Measurements from ENCODE around the gene DUSP7. TPM values are rescaled to one million over a fixed set of nuclear protein-coding genes. Genes with fewer than 3 reads are reported as not detected.

Gene DUSP7
- total and polyA plus RNA-seq, 9 of the 15 experiments (the other 6 are each of a cell fraction or from before 2014, with no cell fraction given), result 0.45 to 15.8 (median 8.2) TPM

DNA sequence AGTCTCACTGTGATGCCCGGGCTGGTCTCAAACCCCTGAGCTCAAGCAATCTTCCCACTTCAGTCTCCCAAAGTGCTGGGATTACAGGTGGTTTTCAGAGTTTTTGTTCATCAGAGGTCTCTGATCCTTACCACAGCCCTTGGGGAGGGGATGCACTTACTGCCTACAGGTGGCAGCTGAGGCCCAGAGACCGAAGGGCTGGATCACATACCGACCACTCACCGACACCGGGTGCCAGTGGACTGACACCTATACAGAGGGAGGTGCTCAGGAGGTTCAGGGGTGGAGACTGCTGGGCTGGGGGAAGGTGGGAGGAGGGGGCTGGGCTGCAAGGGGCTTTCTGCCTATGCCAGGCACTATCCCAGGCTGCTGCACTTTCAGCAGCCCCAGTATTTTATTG, 19.5 kb downstream of the DUSP7 start:
- Histone ChIP-seq H3K36me3 (ENCODE audit: control insufficient read depth, insufficient read depth, low read length) (no peaks in the 10 kb centered on the region), H4K20me1 (replicated peaks; ENCODE audit: control insufficient read depth, insufficient read depth, low read length) (no peaks in the 10 kb centered on the region; the same call in 1 of the 2 replicates), H3K27ac (ENCODE audit: extremely low read depth, low read depth, low read length) (no peak overlapping the region), H3K79me2 (ENCODE audit: control insufficient read depth, insufficient read depth, low read length) (no peaks in the 10 kb centered on the region), H3K9ac (ENCODE audit: insufficient read depth in 1 of 2, low read depth in 2 of 2, low read length in 2 of 2) (no peak overlapping the region), H3K27me3 (ENCODE audit: control insufficient read depth in 2 of 2, insufficient read depth in 2 of 2, low read length in 2 of 2) (peaks cover 0 to 21% of the 10 kb centered on the region in 2 experiments; a peak in 2 of 5 replicates), H2AFZ (ENCODE audit: low read depth, low read length) (no peak overlapping the region), H3K9me1 (ENCODE audit: control insufficient read depth, insufficient read depth, low read length) (no peaks in the 10 kb centered on the region), H3K4me1 (replicated peaks in 1 of 2; ENCODE audit: control insufficient read depth in 2 of 2, insufficient read depth in 2 of 2, low read length in 2 of 2) (peaks cover 0 to 17% of the 10 kb centered on the region in 2 experiments; a peak in 2 of 5 replicates), H3K4me3 (no peak overlapping the region), H3K9me3 (replicated peaks; ENCODE audit: control insufficient read depth, insufficient read depth, low read depth, low read length) (no peaks in the 10 kb centered on the region), H3K4me2 (ENCODE audit: insufficient read depth, low read length) (no peak overlapping the region)
- DNase-seq (ENCODE audit: extremely low read depth in 1 of 4, low spot score in 3 of 4) (no peak), FAIRE-seq (no peak), ATAC-seq (peak; percentile 46)
- in situ Hi-C loops (cut with MboI) (no loop called here), intact Hi-C loops (cut with micrococcal nuclease) (no loop called here)
- ChIA-PET POLR2A (interaction anchor here (0.6 to 1.7 kb wide), 3 partner anchors 10 to 83 kb away, joined by 3 to 5 read pairs (median 4); no protein-coding TSS in a partner anchor), CTCF (ENCODE audit: low intra/inter-chr PET ratio) (no interaction called here)
- TF ChIP-seq ZBTB2 (IDR thresholded peaks at IDR 0.05) (no peak), RAD21 (CRISPR knock-in tag; conservative IDR thresholded peaks at IDR 0.05 in 1 of 2, IDR thresholded peaks at IDR 0.05 in 1 of 2) (0 out of 4 replicates have a peak, but pooled peaks of 1 of the 2 experiments have one; percentile 13)
- 4% methylated on average over 4 of the region's 5 CpGs for WGBS (ENCODE audit: insufficient coverage, low coverage, missing lambda C conversion rate)
- no TSS peak for BruUV-seq (replicated peaks)

DNA sequence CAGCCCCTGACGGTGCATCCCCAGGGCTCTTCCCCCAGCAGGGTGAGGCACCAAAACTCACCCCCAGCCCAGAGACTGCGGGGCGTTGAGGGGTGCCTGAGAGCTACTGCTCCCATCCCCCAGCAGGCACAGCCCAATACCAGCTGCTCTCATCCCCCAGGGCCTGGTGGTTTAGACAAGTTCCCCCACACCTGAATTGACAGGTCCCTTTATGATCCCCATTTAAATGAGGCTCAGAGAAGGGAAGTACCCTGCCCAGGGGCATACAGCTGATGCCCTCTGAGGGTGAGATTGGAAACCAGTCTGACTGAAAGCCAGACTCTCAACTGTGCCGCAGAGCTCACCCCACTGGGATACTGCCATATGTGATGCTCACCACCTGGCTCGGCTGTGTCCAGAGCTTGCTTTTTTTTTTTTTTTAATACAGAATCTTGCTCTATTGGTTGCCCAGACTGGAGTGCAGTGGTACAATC, 20.1 kb downstream of the DUSP7 start:
- Histone ChIP-seq H3K36me3 (ENCODE audit: control insufficient read depth, insufficient read depth, low read length) (no peaks in the 10 kb centered on the region), H3K79me2 (ENCODE audit: control insufficient read depth, insufficient read depth, low read length) (no peaks in the 10 kb centered on the region), H3K9ac (ENCODE audit: insufficient read depth in 1 of 2, low read depth in 2 of 2, low read length in 2 of 2) (no peak overlapping the region), H2AFZ (ENCODE audit: low read depth, low read length) (no peak overlapping the region), H3K4me3 (no peak overlapping the region), H3K4me1 (replicated peaks in 1 of 2; ENCODE audit: control insufficient read depth in 2 of 2, insufficient read depth in 2 of 2, low read length in 2 of 2) (peaks cover 0 to 18% of the 10 kb centered on the region in 2 experiments; a peak in 2 of 5 replicates), H3K9me3 (replicated peaks; ENCODE audit: control insufficient read depth, insufficient read depth, low read depth, low read length) (no peaks in the 10 kb centered on the region), H3K27ac (ENCODE audit: extremely low read depth, low read depth, low read length) (no peak overlapping the region), H4K20me1 (replicated peaks; ENCODE audit: control insufficient read depth, insufficient read depth, low read length) (no peaks in the 10 kb centered on the region; the same call in 1 of the 2 replicates), H3K9me1 (ENCODE audit: control insufficient read depth, insufficient read depth, low read length) (no peaks in the 10 kb centered on the region), H3K4me2 (ENCODE audit: insufficient read depth, low read length) (no peak overlapping the region), H3K27me3 (ENCODE audit: control insufficient read depth in 2 of 2, insufficient read depth in 2 of 2, low read length in 2 of 2) (peaks cover 0 to 17% of the 10 kb centered on the region in 2 experiments; a peak in 2 of 5 replicates)
- in situ Hi-C loops (cut with MboI), result no loop called here
- DNase-seq (ENCODE audit: extremely low read depth in 1 of 4, low spot score in 3 of 4) (no peak), FAIRE-seq (no peak), ATAC-seq (no peak)
- no TSS peak for BruUV-seq (replicated peaks)
- ChIA-PET CTCF (ENCODE audit: low intra/inter-chr PET ratio) (no interaction called here), POLR2A (interaction anchor here (0.6 to 1.7 kb wide), 2 partner anchors 17 to 83 kb away, joined by 3 to 5 read pairs; no protein-coding TSS in a partner anchor)
- intact Hi-C loops (cut with micrococcal nuclease), result no loop called here
- 21% methylated on average over 5 of the region's 5 CpGs for WGBS (ENCODE audit: insufficient coverage, low coverage, missing lambda C conversion rate)
- TF ChIP-seq RFX7 (CRISPR knock-in tag; IDR thresholded peaks at IDR 0.05) (no peak), MCM5 (IDR thresholded peaks at IDR 0.05; ENCODE audit: low read depth) (no peak)
- TF ChIP-seq, protein P1, sequence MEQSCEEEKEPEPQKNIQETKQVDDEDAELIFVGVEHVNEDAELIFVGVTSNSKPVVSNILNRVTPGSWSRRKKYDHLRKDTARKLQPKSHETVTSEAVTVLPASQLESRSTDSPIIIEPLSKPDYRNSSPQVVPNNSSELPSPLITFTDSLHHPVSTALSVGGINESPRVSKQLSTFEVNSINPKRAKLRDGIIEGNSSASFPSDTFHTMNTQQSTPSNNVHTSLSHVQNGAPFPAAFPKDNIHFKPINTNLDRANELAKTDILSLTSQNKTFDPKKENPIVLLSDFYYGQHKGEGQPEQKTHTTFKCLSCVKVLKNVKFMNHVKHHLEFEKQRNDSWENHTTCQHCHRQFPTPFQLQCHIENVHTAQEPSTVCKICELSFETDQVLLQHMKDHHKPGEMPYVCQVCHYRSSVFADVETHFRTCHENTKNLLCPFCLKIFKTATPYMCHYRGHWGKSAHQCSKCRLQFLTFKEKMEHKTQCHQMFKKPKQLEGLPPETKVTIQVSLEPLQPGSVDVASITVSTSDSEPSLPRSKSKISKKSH (CRISPR knock-in tag; IDR thresholded peaks at IDR 0.05), result no peak
